Neural cell (in vitro differentiated cells): Measurements from ENCODE around the gene JAK2. TPM values are rescaled to one million over a fixed set of nuclear protein-coding genes. Genes with fewer than 3 reads are reported as not detected.
"Not testable (repeated sequence)": the region's sequence is repeated elsewhere in the genome, so short reads cannot be mapped to it uniquely, and the experiment has no call there.

Source experiments
- H2AFZ ChIP-seq: fragments of 200-600, 300-800 bp; sonication (generic), shearing (Covaris generic); 2 replicates; pipeline ENCODE4 v1.6.0; 2014; ENCODE audit warnings: low read depth, mild to moderate bottlenecking, antibody characterized with exemption, low read length, moderate library complexity
- H3F3A ChIP-seq: fragments of 200-600 bp; shearing (Covaris generic); 2 replicates; pipeline ENCODE4 v1.6.1; 2016; ENCODE audit warnings: mild to moderate bottlenecking, moderate library complexity, mixed read lengths, antibody characterized with exemption, low read length; ENCODE audit not compliant: insufficient read depth, poor library complexity, severe bottlenecking
- H3K27ac ChIP-seq: fragments of 200-600, 300-800 bp; sonication (generic), shearing (Covaris generic); 2 replicates; pipeline ENCODE4 v1.5.1; 2014; ENCODE audit warnings: mild to moderate bottlenecking, low read length, moderate library complexity
- H3K27me3 ChIP-seq: fragments of 300-800, 200-600 bp; sonication (generic), shearing (Covaris generic); 2 replicates; pipeline ENCODE4 v1.6.0; 2014; ENCODE audit warnings: mild to moderate bottlenecking, low read depth, low read length, moderate library complexity; ENCODE audit not compliant: insufficient read depth
- H3K36me3 ChIP-seq: fragments of 300-800, 200-600 bp; sonication (generic), shearing (Covaris generic); 2 replicates; pipeline ENCODE4 v1.5.1; 2014; ENCODE audit warnings: mild to moderate bottlenecking, antibody characterized with exemption, low read length, moderate library complexity; ENCODE audit not compliant: insufficient read depth
- H3K4me2 ChIP-seq: fragments of 300-800, 200-600 bp; sonication (generic), shearing (Covaris generic); 2 replicates; pipeline ENCODE4 v1.6.0; 2014; ENCODE audit warnings: mild to moderate bottlenecking, low read length
- H3K4me3 ChIP-seq: fragments of 300-800, 200-600 bp; sonication (generic), shearing (Covaris generic); 2 replicates; pipeline ENCODE4 v1.5.1; 2014; ENCODE audit warnings: mild to moderate bottlenecking, low read length, moderate library complexity
- H3K79me2 ChIP-seq: fragments of 200-600 bp; shearing (Covaris generic); replicated peaks from 2 replicates; pipeline ENCODE4 v1.6.0; 2014; ENCODE audit warnings: mild to moderate bottlenecking, low read length, moderate library complexity; ENCODE audit not compliant: insufficient read depth
- H3K9ac ChIP-seq: fragments of 300-800, 200-600 bp; sonication (generic), shearing (Covaris generic); 2 replicates; pipeline ENCODE4 v1.6.1; 2016; ENCODE audit warnings: mild to moderate bottlenecking, low read length, mixed read lengths
- H3K9me2 ChIP-seq: fragments of 200-600 bp; shearing (Covaris generic); 2 replicates; pipeline ENCODE4 v1.6.1; 2016; ENCODE audit warnings: mild to moderate bottlenecking, low read length, mixed read lengths; ENCODE audit not compliant: insufficient read depth
- H3K9me3 ChIP-seq: fragments of 200-600, 300-800 bp; sonication (generic), shearing (Covaris generic); 2 replicates; pipeline ENCODE4 v1.6.1; 2016; ENCODE audit warnings: mild to moderate bottlenecking, mixed run types, low read length, moderate library complexity, mixed read lengths
- H4K20me1 ChIP-seq: fragments of 200-600 bp; shearing (Covaris generic); 2 replicates; pipeline ENCODE4 v1.6.1; 2016; ENCODE audit warnings: mild to moderate bottlenecking, mixed run types; ENCODE audit not compliant: insufficient read depth
- CTCF ChIP-seq: fragments of 450-650 bp; IDR thresholded peaks from 2 replicates; pipeline ENCODE4 v1.5.1; 2014; ENCODE audit warnings: antibody characterized with exemption, mild to moderate bottlenecking, moderate library complexity; ENCODE audit not compliant: poor library complexity, severe bottlenecking
- EP300 ChIP-seq: fragments of 450-650 bp; conservative IDR thresholded peaks from 2 replicates; pipeline ENCODE4 v1.6.1; 2014; ENCODE audit warnings: antibody characterized with exemption, mild to moderate bottlenecking, moderate library complexity; ENCODE audit not compliant: poor library complexity, severe bottlenecking
- EZH2 ChIP-seq: fragments of 200-600, 300-800 bp; shearing (Covaris generic), sonication (generic); IDR thresholded peaks from 2 replicates; pipeline ENCODE4 v1.6.1; 2014; ENCODE audit warnings: antibody characterized with exemption, low read length, borderline replicate concordance, mild to moderate bottlenecking; ENCODE audit not compliant: insufficient read depth, poor library complexity, severe bottlenecking
- MXI1 ChIP-seq: fragments of 450-650 bp; conservative IDR thresholded peaks from 2 replicates; pipeline ENCODE4 v1.6.1; 2014; ENCODE audit warnings: antibody characterized with exemption, mild to moderate bottlenecking; ENCODE audit not compliant: poor library complexity, severe bottlenecking
- POLR2AphosphoS5 ChIP-seq: IDR thresholded peaks from 2 replicates; pipeline ENCODE4 v1.6.1; 2012
- RAD21 ChIP-seq: fragments of 450-650 bp; conservative IDR thresholded peaks from 2 replicates; pipeline ENCODE4 v1.6.1; 2014; ENCODE audit warnings: antibody characterized with exemption, mild to moderate bottlenecking, moderate library complexity
- REST ChIP-seq: IDR thresholded peaks from 2 replicates; pipeline ENCODE4 v1.6.1; 2012; ENCODE audit warnings: borderline replicate concordance
- SMC3 ChIP-seq: fragments of 450-650 bp; conservative IDR thresholded peaks from 2 replicates; pipeline ENCODE4 v1.6.1; 2014; ENCODE audit warnings: antibody characterized with exemption, mild to moderate bottlenecking, moderate library complexity; ENCODE audit not compliant: poor library complexity
- polyA plus RNA-seq: library from polyadenylated mRNA; depleted of rRNA; stranded (reverse); fragments of >200 nt; gene quantifications from 2 replicates; pipeline ENCODE4 v1.2.3, GENCODE V29; 2014

JAK2 gene
- polyA plus RNA-seq, 1 donor from 2014 or later = 19.7 TPM

GRCh38 chr9:4943346-4943745 lies 41.7 kb upstream of the JAK2 start:
- Histone ChIP-seq H3K9me3 (no peaks in the 10 kb centered on the region), H3K9me2 (no peaks in the 10 kb centered on the region), H3K9ac (no peak overlapping the region), H3K27me3 (no peaks in the 10 kb centered on the region), H3K27ac (no peak overlapping the region), H3K36me3 (no peaks in the 10 kb centered on the region), H2AFZ (no peak overlapping the region), H3K4me2 (no peak overlapping the region), H3F3A (no peaks in the 10 kb centered on the region), H3K4me3 (no peak overlapping the region), H3K79me2 (no peaks in the 10 kb centered on the region), H4K20me1 (no peaks in the 10 kb centered on the region)
- TF ChIP-seq POLR2AphosphoS5 (no peak), EZH2 (no peak), SMC3 (no peak), RAD21 (no peak), CTCF (no peak), REST (no peak), EP300 (no peak)

- not testable (repeated sequence) for H3K27ac ChIP-seq, H3F3A ChIP-seq, H3K4me2 ChIP-seq, H3K9me3 ChIP-seq, H2AFZ ChIP-seq, H3K9ac ChIP-seq, H3K4me3 ChIP-seq, H3K27me3 ChIP-seq, H3K79me2 ChIP-seq, H3K36me3 ChIP-seq, H4K20me1 ChIP-seq, H3K9me2 ChIP-seq
These were observed 40.5 kb upstream of the JAK2 start for GRCh38 chr9:4944431-4945211.

- TF ChIP-seq MXI1 (no peak), EP300 (no peak), RAD21 (no peak), SMC3 (no peak), CTCF (no peak)
- no peaks in the 10 kb centered on the region for H3K36me3 ChIP-seq
- H3F3A ChIP-seq = no peaks in the 10 kb centered on the region
- H3K9ac ChIP-seq = no peak overlapping the region
- H3K9me2 ChIP-seq = no peaks in the 10 kb centered on the region
- no peak overlapping the region for H3K4me2 ChIP-seq
- H3K4me3 ChIP-seq = no peak overlapping the region
- H3K79me2 ChIP-seq = no peaks in the 10 kb centered on the region
- no peaks in the 10 kb centered on the region for H4K20me1 ChIP-seq
- no peaks in the 10 kb centered on the region for H3K9me3 ChIP-seq
- H3K27me3 ChIP-seq = no peaks in the 10 kb centered on the region
- H2AFZ ChIP-seq = no peak overlapping the region
- H3K27ac ChIP-seq = no peak overlapping the region
These were observed 38.1 kb upstream of the JAK2 start for GRCh38 chr9:4946937-4947336.
